Ammon's horn (tissue), 1 donor: Measurements from ENCODE around the gene CNTNAP2.
"Not testable (repeated sequence)": the region's sequence is repeated elsewhere in the genome, so short reads cannot be mapped to it uniquely, and the experiment has no call there.

Experiments
- DNase-seq: peaks from one replicate; pipeline ENCODE4 v3.0.0-alpha.2; 2016; ENCODE audit warnings: low spot score

CNTNAP2 gene

DNA sequence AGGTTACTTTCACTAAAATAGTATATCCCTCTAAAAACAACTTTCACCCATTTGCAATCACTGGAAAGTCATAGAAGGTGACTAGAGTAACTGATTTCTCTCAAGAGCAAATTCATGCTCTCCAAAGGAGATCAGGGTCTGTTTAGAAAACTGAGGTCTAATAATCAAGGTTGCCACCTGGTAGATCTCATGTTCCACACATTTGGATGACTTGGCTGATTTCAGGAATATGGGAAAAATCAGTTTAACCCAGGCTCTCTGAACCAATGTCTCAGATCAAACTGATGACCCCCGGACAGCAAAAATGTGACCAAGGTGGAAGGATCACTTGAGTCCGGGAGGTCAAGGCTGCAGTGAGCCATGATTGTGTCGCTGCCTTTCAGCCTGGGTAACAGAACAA is 1911.6 kb downstream of the CNTNAP2 start:
- DNase-seq: no peak

DNA sequence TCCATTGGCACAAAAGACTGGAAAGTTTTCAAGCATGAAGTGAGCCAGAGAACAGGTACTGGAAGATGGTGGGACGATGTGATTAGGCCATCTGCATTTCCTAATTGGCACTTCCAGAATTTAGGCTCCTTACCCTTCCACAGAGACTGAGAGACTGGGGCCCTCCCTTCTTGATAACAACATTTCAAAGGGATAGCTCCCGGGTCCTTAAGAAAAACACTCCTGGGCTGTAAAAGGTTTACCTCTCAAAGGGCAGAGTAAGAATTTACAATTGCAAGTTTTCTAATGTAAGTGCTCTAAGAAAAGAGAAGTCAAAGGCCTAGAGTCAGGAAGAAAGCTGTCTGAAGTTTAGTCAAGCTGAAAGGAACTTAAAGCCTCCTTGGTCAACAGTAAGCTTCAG is 1914.4 kb downstream of the CNTNAP2 start:
- DNase-seq: no peak

GRCh38 chr7:148031811-148032210 is 1915.2 kb downstream of the CNTNAP2 start:
- no peak for DNase-seq

- DNase-seq: no peak
These were observed 1919.3 kb downstream of the CNTNAP2 start for GRCh38 chr7:148035950-148036349.

GRCh38 chr7:148037044-148037443 is 1920.4 kb downstream of the CNTNAP2 start:
- DNase-seq: no peak

DNA sequence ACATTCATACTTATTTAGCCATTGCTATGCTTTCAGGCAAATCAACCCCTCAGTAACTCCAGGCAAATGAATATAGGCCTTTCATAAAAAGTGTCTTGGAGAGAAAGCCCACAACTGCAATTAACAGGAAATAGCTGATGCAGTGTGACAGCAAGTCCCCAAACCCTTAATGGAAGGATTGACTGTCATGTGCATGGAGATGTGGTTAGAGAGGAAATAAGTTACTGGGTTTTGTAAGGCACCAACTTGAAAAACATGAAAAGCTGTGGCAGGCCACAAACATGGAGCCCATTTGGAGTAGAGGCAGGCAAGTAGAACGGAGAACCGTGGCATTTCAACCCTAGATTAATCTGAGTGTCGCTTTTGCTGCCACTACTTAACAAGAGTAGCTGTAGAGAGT is 1924.6 kb downstream of the CNTNAP2 start:
- DNase-seq: no peak

GRCh38 chr7:148042935-148043631 is 1926.5 kb downstream of the CNTNAP2 start:
- DNase-seq: no peak

GRCh38 chr7:148044173-148044572 is 1927.6 kb downstream of the CNTNAP2 start:
- DNase-seq: no peak

GRCh38 chr7:148045521-148045920 is 1928.9 kb downstream of the CNTNAP2 start:
- DNase-seq: no peak

GRCh38 chr7:148049068-148049467 is 1932.5 kb downstream of the CNTNAP2 start:
- no peak for DNase-seq

DNA sequence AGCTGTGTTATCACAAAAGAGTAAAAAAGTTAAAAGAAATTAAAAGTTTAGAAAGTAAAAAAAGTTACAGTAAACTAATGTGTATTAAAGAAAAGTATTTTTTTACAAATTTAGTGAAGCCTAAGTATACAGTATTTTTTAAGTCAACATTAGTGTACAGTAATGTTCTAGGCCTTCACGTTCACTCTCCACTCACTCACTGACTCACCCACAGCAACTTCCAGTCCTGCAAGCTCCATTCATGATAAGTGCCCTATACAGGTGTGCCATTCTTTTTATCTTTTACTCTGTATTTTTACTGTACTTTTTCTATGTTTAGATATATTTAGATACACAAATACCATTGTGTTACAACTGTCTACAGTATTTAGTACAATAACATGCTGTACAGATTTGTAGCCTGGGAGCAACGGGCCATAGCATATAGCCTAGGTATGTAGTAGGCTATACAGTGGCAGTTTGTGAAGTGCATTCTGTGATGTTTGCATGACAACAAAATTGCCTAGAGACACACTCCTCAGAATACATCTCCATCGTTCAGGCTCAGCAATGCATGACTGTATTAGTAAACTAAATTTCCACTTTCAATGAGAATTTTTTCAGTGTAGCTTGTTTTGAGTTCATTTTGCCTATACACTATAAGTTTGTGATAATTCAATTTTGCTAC is 1934.0 kb downstream of the CNTNAP2 start:
- DNase-seq: no peak

DNA sequence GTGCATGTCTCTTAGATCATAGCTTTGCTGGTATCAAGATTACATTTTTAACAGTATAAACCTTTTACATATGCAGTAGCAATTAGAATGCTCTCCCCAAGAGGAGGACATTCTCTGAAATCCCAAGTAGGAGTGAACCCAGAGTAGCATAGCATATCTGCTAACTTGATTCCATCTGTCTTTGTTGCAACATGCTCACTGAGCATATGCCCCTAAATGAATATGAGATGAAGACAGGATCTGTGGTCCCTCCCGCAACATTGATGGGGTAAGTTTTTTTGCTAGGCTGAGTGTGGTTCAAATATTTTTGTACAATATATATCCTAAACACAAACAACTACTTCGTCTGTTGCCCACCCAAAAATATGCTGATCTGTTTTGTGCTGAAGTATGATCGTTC is 1939.8 kb downstream of the CNTNAP2 start:
- peak; percentile 44 for DNase-seq

DNA sequence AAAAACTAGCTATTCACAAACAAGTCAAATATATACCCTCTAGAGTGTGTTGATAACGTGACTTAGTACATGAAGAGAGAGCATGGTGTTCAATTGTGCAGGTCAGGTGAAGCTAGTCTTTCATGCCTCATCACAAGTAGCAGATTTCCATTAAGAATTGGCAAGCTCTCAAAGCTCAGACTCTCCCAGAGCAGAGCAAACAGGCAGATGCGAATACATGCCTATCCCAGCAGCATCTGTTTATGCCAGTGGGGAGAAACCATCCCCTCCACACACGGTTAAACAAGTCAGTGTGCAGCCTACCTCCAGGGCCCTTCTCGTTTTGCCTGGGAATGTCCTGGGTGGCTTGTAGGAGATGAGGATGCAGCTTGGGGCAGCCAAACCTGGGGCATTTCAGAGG is 1941.5 kb downstream of the CNTNAP2 start:
- no peak for DNase-seq

GRCh38 chr7:148058753-148059152 is 1942.2 kb downstream of the CNTNAP2 start:
- no peak for DNase-seq

- DNase-seq: no peak
These were observed 1944.1 kb downstream of the CNTNAP2 start for GRCh38 chr7:148060724-148061123.

DNA sequence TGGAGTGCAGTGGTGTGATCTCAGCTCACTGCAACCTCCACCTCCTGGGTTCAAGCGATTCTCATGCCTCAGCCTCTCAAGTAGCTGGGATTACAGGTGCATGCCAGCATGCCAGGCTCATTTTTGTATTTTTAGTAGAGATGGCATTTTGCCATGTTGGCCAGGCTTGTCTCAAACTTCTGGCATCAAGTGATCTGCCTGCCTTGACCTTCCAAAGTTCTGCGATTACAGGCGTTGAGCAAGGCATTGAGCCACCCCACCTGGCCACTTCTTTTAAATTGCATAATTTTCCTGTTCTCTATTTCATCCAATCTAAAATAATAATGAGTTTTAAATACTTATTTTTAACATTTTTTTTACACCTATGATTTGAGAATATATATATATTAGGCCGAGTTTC is 1961.5 kb downstream of the CNTNAP2 start:
- not testable (repeated sequence) for DNase-seq

DNA sequence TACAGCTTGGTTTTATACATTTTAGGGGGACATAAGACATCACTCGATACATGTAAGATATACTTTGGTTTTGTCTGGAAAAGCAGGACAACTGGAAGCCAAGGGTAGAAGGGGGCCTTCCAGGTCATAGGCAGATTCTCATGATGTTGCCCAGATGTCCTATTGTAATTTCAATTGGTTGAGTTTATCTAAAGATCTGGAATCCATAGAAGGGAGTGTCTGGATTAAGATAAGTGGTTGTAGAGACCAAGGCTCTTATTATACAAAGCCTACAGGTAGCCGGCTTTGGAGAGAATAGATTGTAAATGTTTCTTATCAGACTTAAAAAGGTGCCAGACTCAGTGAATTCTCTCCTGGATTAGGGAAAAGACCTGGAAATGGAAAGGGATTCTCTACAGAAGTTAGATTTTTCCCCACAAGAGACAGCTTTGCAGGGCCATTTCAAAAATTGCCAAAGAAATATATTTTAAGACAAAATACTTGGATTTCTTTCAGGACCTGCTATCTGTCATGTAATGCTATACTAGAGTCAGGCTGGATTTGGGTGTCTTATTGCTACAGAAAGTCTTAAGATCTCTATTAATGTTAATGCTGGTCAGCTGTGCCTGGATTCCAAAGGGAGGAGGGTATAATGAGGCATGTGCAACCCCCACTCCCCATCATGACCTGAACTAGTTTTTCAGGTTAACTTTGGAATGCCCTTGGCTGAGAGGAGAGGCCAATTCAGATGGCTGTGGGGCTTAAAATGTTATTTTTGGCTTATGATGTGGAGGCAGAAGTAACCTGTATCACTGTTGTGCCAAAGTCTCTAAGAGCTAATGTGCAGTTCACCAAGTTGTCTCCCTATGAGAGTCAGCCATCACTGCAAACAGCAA is 1962.8 kb downstream of the CNTNAP2 start:
- DNase-seq: no peak

DNA sequence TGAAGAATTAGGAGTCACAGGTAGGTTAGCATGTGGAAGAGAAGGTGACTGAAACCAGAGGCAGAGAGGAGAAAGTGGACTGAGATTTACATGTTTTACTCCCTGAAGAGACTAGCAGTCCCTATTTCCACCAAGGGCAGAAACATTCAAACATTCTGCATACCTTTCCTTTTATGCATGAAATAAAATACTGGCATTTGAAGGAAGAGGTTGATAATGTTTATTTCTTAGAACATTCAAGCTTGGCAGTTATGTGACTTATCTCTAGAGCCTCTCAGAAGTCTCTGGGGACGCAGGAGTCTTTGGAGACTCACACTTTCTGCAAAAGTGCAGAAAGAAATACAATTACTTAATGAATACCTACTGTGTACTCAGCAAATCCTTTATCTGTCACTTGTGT is 1966.8 kb downstream of the CNTNAP2 start:
- DNase-seq: no peak

- peak; percentile 91 for DNase-seq
These were observed 1967.5 kb downstream of the CNTNAP2 start for GRCh38 chr7:148084138-148084537.

GRCh38 chr7:148091882-148092281 is 1975.3 kb downstream of the CNTNAP2 start:
- no peak for DNase-seq

- no peak for DNase-seq
These were observed 1977.0 kb downstream of the CNTNAP2 start for GRCh38 chr7:148093375-148094166.

GRCh38 chr7:148095066-148095465 is 1978.5 kb downstream of the CNTNAP2 start:
- peak; percentile 43 for DNase-seq
